Keratinocyte (primary cell): ENCODE measurements around the gene ZNF648. TPM values are rescaled to one million over a fixed set of nuclear protein-coding genes. Genes with fewer than 3 reads are reported as not detected.
"Not testable (repeated sequence)": the region's sequence is repeated elsewhere in the genome, so short reads cannot be mapped to it uniquely, and the experiment has no call there.

ENCODE experiments used
- DNase-seq: peaks from one replicate; pipeline ENCODE4 v3.0.0-alpha.2; 2011; ENCODE audit warnings: low read depth, missing footprints, low spot score
- FAIRE-seq: peaks from 2 replicates; lab custom pipeline; 2011; peaks lifted over from hg19 to GRCh38; lab: Jason Lieb, UNC
- H2AFZ ChIP-seq: 2 replicates; pipeline ENCODE4 v1.6.0; 2012; ENCODE audit warnings: low read length, control low read depth, inconsistent platforms; ENCODE audit not compliant: control insufficient read depth
- H3K27ac ChIP-seq: 2 replicates; pipeline ENCODE4 v1.5.1; 2011; ENCODE audit warnings: low read length; ENCODE audit not compliant: control insufficient read depth, insufficient read depth
- H3K27me3 ChIP-seq: 3 replicates; pipeline ENCODE4 v1.6.0; 2011; ENCODE audit warnings: low read length; ENCODE audit not compliant: control insufficient read depth, insufficient read depth; ENCODE audit errors: extremely low read depth
- H3K36me3 ChIP-seq, 2 experiments: 2 replicates in 1 of 2; 3 replicates in 1 of 2; pipeline ENCODE4 v1.5.1; 2011; ENCODE audit warnings: low read length in 2 of 2, mild to moderate bottlenecking in 1 of 2; ENCODE audit not compliant: control insufficient read depth in 2 of 2, insufficient read depth in 2 of 2; ENCODE audit errors: extremely low read depth in 1 of 2
- H3K4me1 ChIP-seq: 3 replicates; pipeline ENCODE4 v1.5.1; 2011; ENCODE audit warnings: low read length; ENCODE audit not compliant: control insufficient read depth, insufficient read depth; ENCODE audit errors: extremely low read depth
- H3K4me2 ChIP-seq: 3 replicates; pipeline ENCODE4 v1.6.0; 2011; ENCODE audit warnings: low read depth, low read length; ENCODE audit not compliant: control insufficient read depth, insufficient read depth; ENCODE audit errors: extremely low read depth
- H3K4me3 ChIP-seq, 3 experiments: fragments of 200-600 bp in 1 of 3; sonication (generic) in 1 of 3; 2 replicates in 2 of 3; 3 replicates in 1 of 3; pipeline ENCODE4 v1.5.1; 2011 to 2016; ENCODE audit warnings: low read length in 3 of 3, mild to moderate bottlenecking in 3 of 3, control low read depth in 2 of 3, inconsistent platforms in 1 of 3, low read depth in 1 of 3, mixed read lengths in 1 of 3, mixed run types in 1 of 3, moderate library complexity in 1 of 3; ENCODE audit not compliant: control insufficient read depth in 2 of 3, insufficient read depth in 2 of 3; ENCODE audit errors: extremely low read depth in 1 of 3
- H3K79me2 ChIP-seq: 2 replicates; pipeline ENCODE4 v1.6.0; 2012; ENCODE audit warnings: low read length; ENCODE audit not compliant: control insufficient read depth, insufficient read depth
- H3K9ac ChIP-seq: 3 replicates; pipeline ENCODE4 v1.6.0; 2011; ENCODE audit warnings: low read length; ENCODE audit not compliant: control insufficient read depth, insufficient read depth; ENCODE audit errors: extremely low read depth
- H3K9me1 ChIP-seq: 3 replicates; pipeline ENCODE4 v1.6.0; 2011; ENCODE audit warnings: low read length; ENCODE audit not compliant: control insufficient read depth, insufficient read depth; ENCODE audit errors: extremely low read depth
- H3K9me3 ChIP-seq: 2 replicates; pipeline ENCODE4 v1.5.1; 2012; ENCODE audit warnings: low read depth, low read length; ENCODE audit not compliant: control insufficient read depth
- H4K20me1 ChIP-seq: 3 replicates; pipeline ENCODE4 v1.6.0; 2011; ENCODE audit warnings: low read length; ENCODE audit not compliant: control insufficient read depth, insufficient read depth; ENCODE audit errors: extremely low read depth
- EZH2 ChIP-seq: IDR thresholded peaks from one replicate; pipeline ENCODE4 v1.6.1; 2012; ENCODE audit warnings: inconsistent platforms, mild to moderate bottlenecking, low read length, moderate library complexity
- dilution Hi-C: fragments of 300-500 bp; cut with MboI; formaldehyde crosslinking; loops from one replicate; pipeline ENCODE4 v1.7.0; 2020; ENCODE audit warnings: low sequenced_read_pairs; ENCODE audit not compliant: extremely low pct_ligation_motif_present
- polyA plus RNA-seq, 5 experiments: library from polyadenylated mRNA; depleted of rRNA in 3 of 5; stranded (reverse) in 3 of 5; stranded (forward) in 1 of 5; unstranded in 1 of 5; fragments of >200 nt; gene quantifications; 1 replicate in 1 of 5; 2 replicates in 3 of 5; 3 replicates in 1 of 5; pipeline versions ENCODE4 v1.2.1 to v1.2.3, GENCODE V29; 2011 to 2012; ENCODE audit warnings: missing spikeins in 2 of 5, low read depth in 1 of 5, low replicate concordance in 1 of 5
- TF ChIP-seq, protein P1 (sequence below), 3 experiments: IDR thresholded peaks in 1 of 3; conservative IDR thresholded peaks in 1 of 3; optimal IDR thresholded peaks in 1 of 3; 2 replicates in 2 of 3; 3 replicates in 1 of 3; pipeline versions ENCODE3 to v1.5.1; 2011; ENCODE audit warnings: low read length in 3 of 3, mild to moderate bottlenecking in 3 of 3, moderate library complexity in 2 of 3, control low read depth in 1 of 3, inconsistent platforms in 1 of 3; ENCODE audit not compliant: insufficient read depth in 2 of 3; ENCODE audit errors: extremely low read depth in 1 of 3

ZNF648 gene
- polyA plus RNA-seq, 1 donor (not counting 4 experiments of a cell fraction or from before 2014, with no cell fraction given), result not detected

GRCh38 chr1:182098301-182098700, 36.8 kb upstream of the ZNF648 start:
- Histone ChIP-seq H3K4me1 (peaks cover 39% of the 10 kb centered on the region), H3K27ac (no peak overlapping the region), H4K20me1 (no peaks in the 10 kb centered on the region), H3K9ac (no peak overlapping the region), H2AFZ (no peak overlapping the region), H3K9me1 (no peaks in the 10 kb centered on the region), H3K4me2 (no peak overlapping the region), H3K79me2 (no peaks in the 10 kb centered on the region), H3K4me3 (no peak overlapping the region), H3K36me3 (no peaks in the 10 kb centered on the region), H3K9me3 (no peaks in the 10 kb centered on the region), H3K27me3 (no peaks in the 10 kb centered on the region)
- FAIRE-seq (no peak), DNase-seq (no peak)
- TF ChIP-seq, protein P1, sequence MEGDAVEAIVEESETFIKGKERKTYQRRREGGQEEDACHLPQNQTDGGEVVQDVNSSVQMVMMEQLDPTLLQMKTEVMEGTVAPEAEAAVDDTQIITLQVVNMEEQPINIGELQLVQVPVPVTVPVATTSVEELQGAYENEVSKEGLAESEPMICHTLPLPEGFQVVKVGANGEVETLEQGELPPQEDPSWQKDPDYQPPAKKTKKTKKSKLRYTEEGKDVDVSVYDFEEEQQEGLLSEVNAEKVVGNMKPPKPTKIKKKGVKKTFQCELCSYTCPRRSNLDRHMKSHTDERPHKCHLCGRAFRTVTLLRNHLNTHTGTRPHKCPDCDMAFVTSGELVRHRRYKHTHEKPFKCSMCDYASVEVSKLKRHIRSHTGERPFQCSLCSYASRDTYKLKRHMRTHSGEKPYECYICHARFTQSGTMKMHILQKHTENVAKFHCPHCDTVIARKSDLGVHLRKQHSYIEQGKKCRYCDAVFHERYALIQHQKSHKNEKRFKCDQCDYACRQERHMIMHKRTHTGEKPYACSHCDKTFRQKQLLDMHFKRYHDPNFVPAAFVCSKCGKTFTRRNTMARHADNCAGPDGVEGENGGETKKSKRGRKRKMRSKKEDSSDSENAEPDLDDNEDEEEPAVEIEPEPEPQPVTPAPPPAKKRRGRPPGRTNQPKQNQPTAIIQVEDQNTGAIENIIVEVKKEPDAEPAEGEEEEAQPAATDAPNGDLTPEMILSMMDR (optimal IDR thresholded peaks at IDR 0.05 in 1 of 3, IDR thresholded peaks at IDR 0.05 in 1 of 3, conservative IDR thresholded peaks at IDR 0.05 in 1 of 3; ENCODE audit: extremely low read depth in 1 of 3, insufficient read depth in 2 of 3, low read length in 3 of 3), result no peak
- no peak for TF ChIP-seq EZH2
- dilution Hi-C loops, result loop anchor here (25.0 kb wide), 1 partner anchor 489 kb away; the partner anchor contains the start of gene RNASEL

DNA sequence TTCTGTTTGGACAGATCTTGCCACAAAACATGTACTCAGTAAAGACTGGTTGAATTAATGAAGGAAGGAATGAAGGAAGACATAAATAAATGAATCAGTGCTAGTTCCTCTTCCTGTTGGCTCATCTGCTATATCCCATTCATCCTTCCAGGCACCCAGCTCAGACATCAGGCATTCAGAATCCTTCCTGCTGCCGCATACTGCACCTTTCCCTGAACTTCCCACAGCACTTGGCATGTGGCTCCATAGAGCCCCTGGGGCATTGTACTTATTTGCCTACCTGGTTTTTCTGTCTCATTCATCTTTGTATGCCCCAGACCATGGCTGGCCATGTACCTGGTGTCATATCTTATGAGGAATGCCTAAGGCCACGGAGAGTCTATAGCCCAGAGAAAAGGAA, 34.4 kb upstream of the ZNF648 start:
- dilution Hi-C loops, result loop anchor here (25.0 kb wide), 1 partner anchor 491 kb away; the partner anchor contains the start of gene RNASEL
- FAIRE-seq, result peak; percentile 93
- Histone ChIP-seq H3K4me1 (peaks cover 24% of the 10 kb centered on the region), H4K20me1 (no peaks in the 10 kb centered on the region), H3K36me3 (no peaks in the 10 kb centered on the region), H3K27me3 (no peaks in the 10 kb centered on the region), H2AFZ (no peak overlapping the region), H3K9me3 (no peaks in the 10 kb centered on the region), H3K79me2 (no peaks in the 10 kb centered on the region), H3K27ac (no peak overlapping the region), H3K4me2 (peak overlapping the region; percentile 25), H3K9me1 (no peaks in the 10 kb centered on the region), H3K4me3 (no peak overlapping the region), H3K9ac (no peak overlapping the region)
- peak; percentile 60 for DNase-seq
- TF ChIP-seq EZH2, result no peak
- TF ChIP-seq, protein P1 (optimal IDR thresholded peaks at IDR 0.05 in 1 of 3, IDR thresholded peaks at IDR 0.05 in 1 of 3, conservative IDR thresholded peaks at IDR 0.05 in 1 of 3; ENCODE audit: extremely low read depth in 1 of 3, insufficient read depth in 2 of 3, low read length in 3 of 3), result no peak

DNA sequence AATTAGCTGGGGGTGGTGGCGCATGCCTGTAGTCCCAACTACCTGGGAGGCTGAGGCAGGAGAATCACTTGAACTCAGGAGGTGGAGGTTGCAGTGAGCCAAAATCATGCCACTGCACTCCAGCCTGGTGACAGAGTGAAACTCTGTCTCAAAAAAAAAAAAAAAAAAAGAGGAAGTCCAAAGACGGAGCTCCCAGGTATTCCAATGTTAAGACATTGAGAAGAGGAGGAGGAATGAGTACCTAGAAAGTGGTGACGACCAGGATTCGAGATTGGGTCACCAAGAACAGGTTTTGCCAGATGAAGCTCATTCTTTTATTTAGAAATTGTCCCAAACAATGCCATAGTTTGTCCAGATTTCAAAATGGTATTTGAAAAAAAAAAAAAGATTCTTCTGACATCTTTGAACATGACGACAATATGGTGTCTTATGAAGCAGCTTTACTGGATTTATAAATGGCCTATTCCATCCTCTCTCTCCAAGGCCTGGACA, 33.0 kb upstream of the ZNF648 start:
- not testable (repeated sequence) for H3K79me2 ChIP-seq, H3K9me3 ChIP-seq, H3K9ac ChIP-seq, H3K9me1 ChIP-seq, DNase-seq, H4K20me1 ChIP-seq, H3K36me3 ChIP-seq, H3K27ac ChIP-seq, FAIRE-seq, H3K4me2 ChIP-seq, H3K4me3 ChIP-seq, H2AFZ ChIP-seq, H3K27me3 ChIP-seq
- H3K4me1 ChIP-seq, result peaks cover 19% of the 10 kb centered on the region
- dilution Hi-C loops, result loop anchor here (25.0 kb wide), 1 partner anchor 493 kb away; the partner anchor contains the start of gene RNASEL
